ENCODE data around the gene MUC6.
"Not testable (repeated sequence)": the region's sequence is repeated elsewhere in the genome, so short reads cannot be mapped to it uniquely, and the experiment has no call there.

Gene MUC6

GRCh38 chr11:1024597-1025409 lies 11.7 kb downstream of the MUC6 start:
- DNase-seq (ENCODE audit: low read depth) = no peak

GRCh38 chr11:1023811-1024596 lies 12.5 kb downstream of the MUC6 start:
- DNase-seq (ENCODE audit: low read depth) = no peak

GRCh38 chr11:1022908-1023810 lies 13.4 kb downstream of the MUC6 start:
- DNase-seq (ENCODE audit: low read depth) = no peak

- DNase-seq (ENCODE audit: low read depth) = no peak
Observed at GRCh38 chr11:1022411-1022810, 14.1 kb downstream of the MUC6 start.

GRCh38 chr11:1020211-1020905 lies 16.2 kb downstream of the MUC6 start:
- no peak for DNase-seq (ENCODE audit: low read depth)

- no peak for DNase-seq (ENCODE audit: low read depth)
Observed at GRCh38 chr11:1019321-1019910, 17.1 kb downstream of the MUC6 start.

- DNase-seq (ENCODE audit: low read depth) = no peak
Observed at GRCh38 chr11:1018091-1018490, 18.4 kb downstream of the MUC6 start.

GRCh38 chr11:1017269-1018005 lies 19.1 kb downstream of the MUC6 start:
- DNase-seq (ENCODE audit: low read depth) = no peak

GRCh38 chr11:1016610-1017126 lies 19.9 kb downstream of the MUC6 start:
- DNase-seq (ENCODE audit: low read depth) = not testable (repeated sequence)

- no peak for DNase-seq (ENCODE audit: low read depth)
Observed at GRCh38 chr11:1015826-1016545, 20.5 kb downstream of the MUC6 start.

- DNase-seq (ENCODE audit: low read depth) = no peak
Observed at GRCh38 chr11:1015064-1015463, 21.5 kb downstream of the MUC6 start.

- no peak for DNase-seq (ENCODE audit: low read depth)
Observed at GRCh38 chr11:1014276-1014675, 22.2 kb downstream of the MUC6 start.

- no peak for DNase-seq (ENCODE audit: low read depth)
Observed at GRCh38 chr11:1013631-1013935, 22.9 kb downstream of the MUC6 start.

GRCh38 chr11:1012740-1013630 lies 23.5 kb downstream of the MUC6 start:
- no peak for DNase-seq (ENCODE audit: low read depth)

- no peak for DNase-seq (ENCODE audit: low read depth)
Observed at GRCh38 chr11:1012291-1012690, 24.2 kb downstream of the MUC6 start.

- no peak for DNase-seq (ENCODE audit: low read depth)
Observed at GRCh38 chr11:1011320-1011698, 25.2 kb downstream of the MUC6 start.

- DNase-seq (ENCODE audit: low read depth) = no peak
Observed at GRCh38 chr11:1010551-1011319, 25.8 kb downstream of the MUC6 start.

GRCh38 chr11:1009991-1010390 lies 26.5 kb downstream of the MUC6 start:
- no peak for DNase-seq (ENCODE audit: low read depth)
